Vagina (tissue), 2 donors: ENCODE data around the gene TTLL8. TPM values are rescaled to one million over a fixed set of nuclear protein-coding genes. Genes with fewer than 3 reads are reported as not detected.

Experiments
- DNase-seq, 2 donors: peaks; one replicate each; pipeline ENCODE4 v3.0.0-alpha.2; 2017; ENCODE audit errors: extremely low spot score in 2 of 2
- H3K27ac ChIP-seq: fragments of 200-600 bp; sonication (generic); one replicate; pipeline ENCODE4 v1.5.1; 2019
- H3K27me3 ChIP-seq: fragments of 200-600 bp; sonication (generic); one replicate; pipeline ENCODE4 v1.5.1; 2019
- H3K36me3 ChIP-seq, 2 donors: fragments of 200-600 bp; sonication (generic); one replicate each; pipeline ENCODE4 v1.5.1; 2017 to 2019
- H3K4me1 ChIP-seq: fragments of 200-600 bp; sonication (generic); one replicate; pipeline ENCODE4 v1.5.1; 2019
- H3K4me3 ChIP-seq, 2 donors: fragments of 200-600 bp; sonication (generic); 1 replicate in 1 of 2; 2 replicates in 1 of 2; pipeline ENCODE4 v1.5.1; 2016 to 2019
- H3K9me3 ChIP-seq: fragments of 200-600 bp; sonication (generic); one replicate; pipeline ENCODE4 v1.5.1; 2019
- CTCF ChIP-seq, 3 experiments: fragments of 450-650 bp in 2 of 3; fragments of 200-600 bp in 1 of 3; sonication (generic) in 1 of 3; IDR thresholded peaks; one replicate each; pipeline ENCODE4 v1.5.1; 2017 to 2019; ENCODE audit warnings: antibody characterized with exemption in 3 of 3, mild to moderate bottlenecking in 2 of 3, moderate library complexity in 2 of 3
- POLR2A ChIP-seq, 2 donors: fragments of 450-650 bp; IDR thresholded peaks; one replicate each; pipeline ENCODE4 v1.6.1; 2017; ENCODE audit warnings: antibody characterized with exemption in 2 of 2, mild to moderate bottlenecking in 2 of 2, moderate library complexity in 2 of 2
- POLR2AphosphoS5 ChIP-seq, 2 donors: sonication (generic); formaldehyde crosslinking; IDR thresholded peaks; one replicate each; pipeline ENCODE4 v1.9.0; 2017; ENCODE audit warnings: antibody characterized with exemption in 2 of 2, mild to moderate bottlenecking in 2 of 2, low read depth in 1 of 2; ENCODE audit not compliant: insufficient read depth in 1 of 2
- intact Hi-C: fragments of 100-400 bp; cut with DNase I; formaldehyde crosslinking; loops from one replicate; pipeline ENCODE4 v1.15.1; 2023
- total RNA-seq: library from RNA; depleted of rRNA; stranded (reverse); fragments of >200 nt; gene quantifications from one replicate; pipeline ENCODE4 v1.2.3, GENCODE V29; 2016

TTLL8 gene
- total RNA-seq, 1 donor from 2014 or later: not detected

GRCh38 chr22:50017701-50018224 lies 40.3 kb downstream of the TTLL8 start:
- Histone ChIP-seq H3K36me3 (no peaks in the 10 kb centered on the region), H3K27ac (no peak overlapping the region), H3K4me3 (no peak overlapping the region), H3K9me3 (no peaks in the 10 kb centered on the region), H3K27me3 (peaks cover 5% of the 10 kb centered on the region), H3K4me1 (peaks cover 10% of the 10 kb centered on the region)
- intact Hi-C loops: no loop called here
- TF ChIP-seq CTCF (IDR thresholded peaks at IDR 0.05): no peak
- TF ChIP-seq POLR2AphosphoS5 (IDR thresholded peaks at IDR 0.05; ENCODE audit: insufficient read depth in 1 of 2, low read depth in 1 of 2): no peak
- no peak for TF ChIP-seq POLR2A (IDR thresholded peaks at IDR 0.05)
- no peak for DNase-seq

GRCh38 chr22:50016988-50017700 lies 41.0 kb downstream of the TTLL8 start:
- Histone ChIP-seq H3K27me3 (peaks cover 5% of the 10 kb centered on the region), H3K4me1 (peaks cover 10% of the 10 kb centered on the region), H3K4me3 (no peak overlapping the region), H3K36me3 (no peaks in the 10 kb centered on the region), H3K27ac (no peak overlapping the region), H3K9me3 (no peaks in the 10 kb centered on the region)
- TF ChIP-seq POLR2A (IDR thresholded peaks at IDR 0.05): no peak
- TF ChIP-seq POLR2AphosphoS5 (IDR thresholded peaks at IDR 0.05; ENCODE audit: insufficient read depth in 1 of 2, low read depth in 1 of 2): no peak
- no peak for TF ChIP-seq CTCF (IDR thresholded peaks at IDR 0.05)
- intact Hi-C loops: no loop called here
- no peak for DNase-seq

- intact Hi-C loops: no loop called here
- peaks cover 5% of the 10 kb centered on the region for H3K27me3 ChIP-seq
- no peak for DNase-seq
Observed at GRCh38 chr22:50016308-50016987, 41.6 kb downstream of the TTLL8 start.

GRCh38 chr22:50015451-50016307 lies 42.4 kb downstream of the TTLL8 start:
- intact Hi-C loops: no loop called here

More at GRCh38 chr22:50016308-50016987, 41.6 kb downstream of the TTLL8 start:
- TF ChIP-seq POLR2AphosphoS5 (IDR thresholded peaks at IDR 0.05; ENCODE audit: insufficient read depth in 1 of 2, low read depth in 1 of 2) (no peak), CTCF (IDR thresholded peaks at IDR 0.05) (no peak), POLR2A (IDR thresholded peaks at IDR 0.05) (no peak)
- H3K36me3 ChIP-seq: no peaks in the 10 kb centered on the region
- H3K27ac ChIP-seq: no peak overlapping the region
- H3K4me3 ChIP-seq: no peak overlapping the region
- peaks cover 10% of the 10 kb centered on the region for H3K4me1 ChIP-seq
- no peaks in the 10 kb centered on the region for H3K9me3 ChIP-seq

More at GRCh38 chr22:50015451-50016307, 42.4 kb downstream of the TTLL8 start:
- Histone ChIP-seq H3K4me1 (peaks cover 13% of the 10 kb centered on the region), H3K27me3 (peaks cover 9% of the 10 kb centered on the region), H3K4me3 (no peak overlapping the region), H3K27ac (no peak overlapping the region), H3K9me3 (no peaks in the 10 kb centered on the region), H3K36me3 (no peaks in the 10 kb centered on the region)
- no peak for TF ChIP-seq CTCF (IDR thresholded peaks at IDR 0.05)
- TF ChIP-seq POLR2A (IDR thresholded peaks at IDR 0.05): no peak
- no peak for TF ChIP-seq POLR2AphosphoS5 (IDR thresholded peaks at IDR 0.05; ENCODE audit: insufficient read depth in 1 of 2, low read depth in 1 of 2)
- no peak for DNase-seq
